ENCODE measurements around the gene COL6A2. TPM values are rescaled to one million over a fixed set of nuclear protein-coding genes. Genes with fewer than 3 reads are reported as not detected.

The COL6A2 gene
- polyA plus RNA-seq, 3 donors: 0.01 TPM; not detected in 2

GRCh38 chr21:46095814-46096595 lies 1.9 kb upstream of the COL6A2 start:
- peaks cover 3 to 20% (median 12%) of the 10 kb centered on the region in 7 donors for H3K9me3 Mint-ChIP-seq
- peaks cover 36 to 44% (median 37%) of the 10 kb centered on the region in 3 donors for H3K27me3 Mint-ChIP-seq (ENCODE audit: low read depth in 3 of 3)
- Histone ChIP-seq H3K9ac (ENCODE audit: insufficient read depth, low read length, poor library complexity, severe bottlenecking) (no peak overlapping the region), H3K27me3 (ENCODE audit: control insufficient read depth in 2 of 2, insufficient read depth in 2 of 2, low read length in 2 of 2) (peaks cover 8 to 36% of the 10 kb centered on the region in 2 donors), H3K9me3 (replicated peaks in 1 of 2; ENCODE audit: control insufficient read depth in 1 of 2, insufficient read depth in 1 of 2, low read length in 2 of 2) (peaks cover 0 to 8% of the 10 kb centered on the region in 2 donors), H3K36me3 (replicated peaks in 1 of 2; ENCODE audit: control insufficient read depth in 1 of 2, insufficient read depth in 2 of 2, low read length in 2 of 2) (no peaks in the 10 kb centered on the region), H3K4me1 (ENCODE audit: control insufficient read depth in 1 of 2, insufficient read depth in 2 of 2, low read length in 2 of 2) (no peaks in the 10 kb centered on the region), H3K4me3 (replicated peaks in 1 of 3; ENCODE audit: low read depth in 2 of 3, low read length in 3 of 3) (no peak overlapping the region), H2AFZ (ENCODE audit: insufficient read depth, low read depth, low read length, poor library complexity, severe bottlenecking) (no peak overlapping the region), H4K20me1 (ENCODE audit: insufficient read depth, low read length) (no peaks in the 10 kb centered on the region), H3K79me2 (ENCODE audit: insufficient read depth, low read length) (no peaks in the 10 kb centered on the region), H3K27ac (ENCODE audit: low read depth in 1 of 2, low read length in 2 of 2) (no peak overlapping the region), H3K4me2 (replicated peaks; ENCODE audit: extremely low read depth, low read length, poor library complexity, severe bottlenecking) (no peak overlapping the region)
- H3K4me1 Mint-ChIP-seq: no peaks in the 10 kb centered on the region
- H3K4me3 Mint-ChIP-seq: peak overlapping the region in 1 of 2 donors; percentile 65
- no peak for TF ChIP-seq CTCF (IDR thresholded peaks at IDR 0.05)
- peak in 1 of 3 donors; percentile 1 for DNase-seq
- WGBS (ENCODE audit: insufficient coverage): 92% methylated on average over 11 of the region's 12 CpGs
- intact Hi-C loops (cut with micrococcal nuclease): no loop called here
- H3K36me3 Mint-ChIP-seq: no peaks in the 10 kb centered on the region
- H3K27ac Mint-ChIP-seq: no peak overlapping the region

- no peak overlapping the region for H3K4me2 ChIP-seq (replicated peaks; ENCODE audit: extremely low read depth, low read length, poor library complexity, severe bottlenecking)
- no peaks in the 10 kb centered on the region for H3K4me1 Mint-ChIP-seq
- no peak overlapping the region for H3K9ac ChIP-seq (ENCODE audit: insufficient read depth, low read length, poor library complexity, severe bottlenecking)
- no peak overlapping the region for H2AFZ ChIP-seq (ENCODE audit: insufficient read depth, low read depth, low read length, poor library complexity, severe bottlenecking)
- peaks cover 11 to 43% of the 10 kb centered on the region in 2 donors for H3K27me3 ChIP-seq (ENCODE audit: control insufficient read depth in 2 of 2, insufficient read depth in 2 of 2, low read length in 2 of 2)
- no peaks in the 10 kb centered on the region for H3K79me2 ChIP-seq (ENCODE audit: insufficient read depth, low read length)
- H3K27me3 Mint-ChIP-seq (ENCODE audit: low read depth in 3 of 3): peaks cover 40 to 51% (median 43%) of the 10 kb centered on the region in 3 donors
- no peak overlapping the region for H3K4me3 ChIP-seq (replicated peaks in 1 of 3; ENCODE audit: low read depth in 2 of 3, low read length in 3 of 3)
- intact Hi-C loops (cut with micrococcal nuclease): no loop called here
- peaks cover 0 to 5% of the 10 kb centered on the region in 2 donors for H3K9me3 ChIP-seq (replicated peaks in 1 of 2; ENCODE audit: control insufficient read depth in 1 of 2, insufficient read depth in 1 of 2, low read length in 2 of 2)
- H3K36me3 ChIP-seq (replicated peaks in 1 of 2; ENCODE audit: control insufficient read depth in 1 of 2, insufficient read depth in 2 of 2, low read length in 2 of 2): no peaks in the 10 kb centered on the region
- H3K36me3 Mint-ChIP-seq: no peaks in the 10 kb centered on the region
- no peak for TF ChIP-seq CTCF (IDR thresholded peaks at IDR 0.05)
- WGBS (ENCODE audit: insufficient coverage): 96% methylated on average over 10 of the region's 16 CpGs
- H3K4me3 Mint-ChIP-seq: peak overlapping the region in 1 of 2 donors; percentile 65
- H3K9me3 Mint-ChIP-seq: peaks cover 0 to 18% (median 10%) of the 10 kb centered on the region in 7 donors
- H3K27ac ChIP-seq (ENCODE audit: low read depth in 1 of 2, low read length in 2 of 2): no peak overlapping the region
- no peaks in the 10 kb centered on the region for H4K20me1 ChIP-seq (ENCODE audit: insufficient read depth, low read length)
- H3K4me1 ChIP-seq (ENCODE audit: control insufficient read depth in 1 of 2, insufficient read depth in 2 of 2, low read length in 2 of 2): no peaks in the 10 kb centered on the region
- peak in 1 of 3 donors; percentile 1 for DNase-seq
- no peak overlapping the region for H3K27ac Mint-ChIP-seq
Observed at GRCh38 chr21:46096596-46097335, 1.1 kb upstream of the COL6A2 start.

Measured in CD14-positive monocyte (primary cell).